DMS114 treated with DMSO at 0.1 percent for 48 hours (cell line): ENCODE data around the gene NECTIN4.

Source experiments
- DNase-seq: peaks from one replicate; lab custom pipeline; 2025; ENCODE audit not compliant: unreplicated experiment; lab: John Stamatoyannopoulos, UW

The NECTIN4 gene

DNA sequence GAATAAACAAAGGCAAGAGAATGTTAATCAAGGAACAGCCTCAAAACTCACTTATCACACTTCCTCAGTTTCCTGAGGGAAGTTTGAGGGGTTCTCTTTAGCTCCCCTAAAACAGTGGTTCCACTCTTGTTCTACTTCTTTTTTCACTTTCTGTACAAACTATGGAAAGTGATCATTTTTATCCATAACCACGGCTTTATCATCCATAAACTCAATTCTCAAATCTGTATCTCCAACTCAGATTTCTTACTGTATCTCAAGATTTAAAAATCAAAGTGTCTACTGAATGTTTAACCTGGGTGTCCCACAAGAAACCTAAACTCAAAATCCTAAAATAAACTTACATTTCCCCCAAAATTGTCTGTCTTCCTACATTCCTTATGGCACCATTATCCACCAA, 24.6 kb upstream of the NECTIN4 start:
- no peak for DNase-seq

DNA sequence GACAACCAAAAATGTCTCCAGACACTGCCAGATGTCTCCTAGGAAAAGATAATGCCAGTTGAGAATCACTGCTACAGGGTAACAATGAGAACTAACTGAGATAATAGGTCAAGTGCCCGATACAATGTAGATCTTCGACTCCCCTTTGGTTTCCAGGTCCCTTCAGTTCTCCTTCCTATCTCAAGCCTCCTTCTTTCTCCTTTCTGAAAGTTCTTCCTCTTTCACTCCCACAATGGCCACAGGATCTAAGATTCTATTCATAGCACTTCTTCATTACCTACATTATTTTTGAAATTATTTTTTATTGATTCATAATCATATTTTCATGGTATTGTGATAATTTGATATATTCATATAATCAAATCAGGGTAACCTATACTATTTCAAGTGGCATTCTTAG, 22.2 kb upstream of the NECTIN4 start:
- DNase-seq, result no peak

DNA sequence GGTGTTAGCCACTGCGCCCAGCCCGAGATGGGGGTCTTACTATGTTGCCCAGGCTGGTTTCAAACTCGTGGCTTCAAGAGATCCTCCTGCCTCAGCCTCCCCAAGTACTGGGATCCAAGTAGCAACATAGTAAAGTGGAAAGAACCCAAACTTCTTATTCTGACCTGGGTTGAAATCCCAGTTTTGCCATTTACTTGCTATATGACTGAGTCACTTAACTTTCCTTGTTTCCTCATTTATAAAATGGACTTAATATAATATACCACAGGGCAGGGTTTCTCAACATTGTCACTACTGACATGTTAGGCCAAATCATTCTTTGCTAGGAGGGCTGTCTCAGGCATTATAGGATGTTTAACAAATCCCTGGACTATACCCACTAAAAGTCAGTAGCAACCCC, 21.8 kb upstream of the NECTIN4 start:
- no peak for DNase-seq

DNA sequence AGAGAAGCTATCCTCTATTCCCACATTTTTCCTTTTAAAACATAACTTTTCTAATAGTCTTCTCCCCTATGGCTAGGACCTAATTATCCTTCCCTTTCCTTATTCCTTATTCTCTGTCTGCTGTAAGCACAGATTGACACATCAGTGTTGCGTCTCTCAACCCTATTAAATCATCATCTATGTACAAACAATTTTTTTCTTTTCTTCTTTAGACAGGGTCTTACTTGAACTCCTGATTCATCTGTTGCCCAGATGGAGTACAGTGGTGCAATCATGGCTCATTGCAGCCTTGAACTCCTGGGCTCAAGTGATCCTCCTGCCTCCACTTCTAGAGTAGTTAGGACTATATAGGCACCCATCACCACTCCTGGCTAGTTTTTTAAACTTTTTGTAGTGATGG, 17.1 kb upstream of the NECTIN4 start:
- DNase-seq, result no peak

DNA sequence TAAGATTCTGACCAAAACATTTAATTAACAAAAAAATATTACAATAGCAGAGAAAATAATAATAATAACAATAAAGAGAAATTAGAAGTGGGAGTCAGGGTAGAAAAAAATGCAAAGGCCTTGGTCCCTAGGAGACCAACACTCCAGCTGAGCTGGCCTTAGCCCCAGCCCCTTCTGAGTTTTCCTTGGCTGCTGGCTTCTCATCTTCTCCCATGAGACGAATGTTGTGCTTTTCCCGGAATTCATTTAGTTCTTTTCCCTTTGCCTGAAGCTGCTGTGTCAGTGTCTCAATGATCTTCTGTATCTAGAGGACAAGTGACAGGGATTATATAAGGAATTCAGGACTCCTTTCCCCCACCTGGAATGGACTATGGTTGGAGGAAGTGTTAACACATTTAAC, 11.2 kb upstream of the NECTIN4 start:
- no peak for DNase-seq

DNA sequence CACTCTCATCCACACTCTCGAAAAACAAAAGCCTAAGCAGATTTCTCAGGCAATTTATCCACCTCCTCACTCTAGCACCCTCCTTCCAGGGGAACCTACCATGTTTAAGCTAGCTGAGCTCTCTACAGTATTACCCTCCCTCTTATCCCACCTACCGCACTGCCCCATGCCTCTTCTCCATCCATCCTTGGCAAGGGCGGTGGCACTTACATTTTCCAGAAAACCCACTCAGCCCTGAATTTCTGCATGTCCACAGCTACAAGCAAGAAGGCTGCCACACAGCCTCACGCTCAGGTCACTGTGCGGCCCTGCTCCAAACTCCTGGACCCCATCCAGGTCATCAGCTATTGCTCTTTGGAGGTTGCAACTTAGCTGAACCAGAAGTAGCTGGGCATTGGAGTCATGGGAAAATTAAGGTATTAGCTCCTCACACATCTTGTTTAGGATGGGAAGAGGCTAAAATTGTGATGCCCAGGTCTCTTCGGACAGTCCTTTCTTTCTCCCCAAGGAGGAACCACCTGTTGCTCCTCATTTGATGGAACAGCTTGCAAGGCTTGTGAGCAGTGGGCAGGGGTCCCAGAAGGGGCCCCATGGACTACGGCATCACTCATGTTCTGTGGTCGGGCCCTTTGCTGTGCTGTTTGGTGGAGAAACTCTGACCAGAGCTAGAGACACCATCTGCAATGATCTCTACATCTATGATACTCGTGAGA, 9.9 kb upstream of the NECTIN4 start:
- DNase-seq, result peak; percentile 28

DNA sequence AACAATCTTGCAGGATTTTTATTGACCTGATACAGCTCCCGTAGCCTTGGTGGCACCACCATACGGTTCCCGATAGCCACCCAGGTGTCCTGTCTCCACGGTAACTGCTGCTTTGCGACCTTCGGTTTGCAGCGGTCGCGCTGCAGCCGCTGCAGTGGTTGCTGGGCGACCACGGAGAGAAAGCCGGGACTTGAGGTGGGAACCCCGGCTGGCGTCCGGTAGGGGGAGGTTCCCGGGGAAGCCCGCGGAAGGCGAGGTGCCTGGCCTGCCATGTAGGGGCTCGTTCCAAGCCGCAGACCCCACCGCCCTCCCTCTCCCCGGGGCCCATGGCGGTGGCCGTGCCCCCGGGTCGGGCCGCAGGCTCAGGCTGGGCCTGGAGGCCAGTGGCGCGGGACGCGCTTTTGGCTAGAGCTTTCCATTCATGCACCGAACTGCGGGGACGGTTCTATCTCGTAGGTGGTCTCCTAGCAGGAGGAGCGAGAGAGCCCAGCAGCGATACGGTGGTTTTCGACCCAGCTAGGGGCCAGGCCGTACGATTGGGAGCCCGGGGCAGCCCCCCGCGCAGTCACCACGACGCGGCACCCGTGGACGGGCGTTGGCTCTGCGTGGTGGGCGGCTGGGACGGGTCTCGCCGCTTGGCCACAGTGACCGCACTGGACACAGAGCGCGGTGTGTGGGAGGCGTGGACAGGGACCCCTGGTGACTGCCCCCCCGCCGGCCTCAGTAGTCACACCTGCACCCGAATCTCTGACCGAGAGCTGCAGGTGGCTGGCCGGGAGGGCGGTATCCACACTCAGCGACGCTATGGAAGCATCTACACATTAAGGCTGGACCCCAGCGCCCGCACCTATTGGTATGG, 9.1 kb upstream of the NECTIN4 start, which contains the start of gene KLHDC9:
TSS of gene KLHDC9 (plus strand) at position 152 of the 859 bp plus-strand sequence. CDS start at position 327, 175 bp downstream.
- DNase-seq, result peak; percentile 70

DNA sequence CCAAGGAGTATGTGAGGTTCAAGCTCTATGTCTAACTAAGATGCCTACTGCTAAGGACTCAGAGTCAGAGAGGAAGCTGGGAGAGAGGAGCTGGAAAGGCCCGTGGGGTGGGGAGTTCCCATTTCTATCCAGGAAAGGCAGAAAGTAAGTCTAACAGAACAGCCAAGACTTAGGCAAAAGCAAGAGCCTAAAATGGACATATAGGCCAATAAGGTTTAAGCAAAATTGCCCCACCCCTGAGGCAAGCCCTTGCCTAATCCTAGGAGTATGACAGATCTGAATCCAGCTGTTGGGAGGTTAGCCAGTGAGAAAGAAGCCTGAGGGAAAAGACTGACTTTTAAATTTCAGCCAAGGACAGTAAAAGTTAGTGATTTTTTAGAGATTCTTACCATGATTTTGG, 7.2 kb upstream of the NECTIN4 start:
- no peak for DNase-seq

DNA sequence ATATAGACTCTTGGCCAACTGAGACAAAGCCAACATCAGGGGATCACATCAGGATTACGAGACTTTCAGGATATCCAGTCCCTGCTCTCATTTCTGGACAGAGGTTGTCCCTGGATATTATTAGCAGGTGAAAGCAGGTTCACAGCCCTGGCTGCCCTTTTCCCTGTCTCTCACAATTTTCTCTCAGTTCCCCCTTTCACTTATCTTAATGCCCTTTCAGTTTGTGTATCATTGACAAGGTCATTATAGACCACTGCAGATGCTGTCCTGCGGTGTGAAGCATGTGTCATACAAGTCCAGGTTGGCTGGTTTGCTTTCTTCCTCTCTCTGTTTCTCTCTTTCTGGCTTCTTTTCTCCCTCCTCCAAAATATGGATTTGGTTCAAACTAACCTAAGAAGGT, 6.7 kb upstream of the NECTIN4 start:
- DNase-seq, result no peak

DNA sequence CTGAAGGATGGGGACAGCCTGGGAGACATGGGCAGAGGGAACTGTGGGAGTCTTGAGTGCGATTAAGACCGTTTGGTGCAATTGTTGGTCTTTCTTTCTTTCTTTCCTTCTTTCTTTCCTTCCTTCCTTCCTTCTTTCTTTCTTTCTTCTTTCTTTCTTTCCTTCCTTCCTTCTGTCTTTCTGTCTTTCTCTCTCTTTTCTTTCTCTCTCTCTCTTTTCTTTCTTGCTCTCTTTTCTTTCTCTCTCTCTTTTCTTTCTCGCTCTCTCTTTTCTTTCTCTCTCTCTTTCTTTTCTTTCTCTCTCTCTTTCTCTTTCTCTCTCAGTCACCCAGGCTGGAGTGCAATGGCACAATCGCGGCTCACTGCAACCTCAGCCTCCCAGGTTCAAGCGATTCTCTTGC, 5.9 kb upstream of the NECTIN4 start:
- no peak for DNase-seq

DNA sequence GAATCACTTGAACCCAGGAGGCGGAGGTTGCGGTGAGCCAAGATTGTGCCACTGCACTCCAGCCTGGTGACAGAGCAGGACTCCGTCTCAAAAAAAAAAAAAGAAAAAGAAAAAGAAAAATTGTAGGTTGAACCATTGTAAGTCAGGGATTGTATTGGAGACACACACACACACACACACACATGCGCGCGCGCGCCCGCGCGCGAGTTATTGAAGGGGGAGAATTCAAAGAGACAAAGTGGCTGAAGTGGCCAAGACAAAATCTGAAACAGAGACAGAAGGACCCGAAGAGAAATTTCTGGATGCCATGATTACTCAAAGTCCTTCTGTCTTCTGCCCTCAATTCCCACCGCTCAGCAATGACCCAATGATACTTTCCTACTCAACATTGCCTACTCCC, 5.1 kb upstream of the NECTIN4 start:
- no peak for DNase-seq

DNA sequence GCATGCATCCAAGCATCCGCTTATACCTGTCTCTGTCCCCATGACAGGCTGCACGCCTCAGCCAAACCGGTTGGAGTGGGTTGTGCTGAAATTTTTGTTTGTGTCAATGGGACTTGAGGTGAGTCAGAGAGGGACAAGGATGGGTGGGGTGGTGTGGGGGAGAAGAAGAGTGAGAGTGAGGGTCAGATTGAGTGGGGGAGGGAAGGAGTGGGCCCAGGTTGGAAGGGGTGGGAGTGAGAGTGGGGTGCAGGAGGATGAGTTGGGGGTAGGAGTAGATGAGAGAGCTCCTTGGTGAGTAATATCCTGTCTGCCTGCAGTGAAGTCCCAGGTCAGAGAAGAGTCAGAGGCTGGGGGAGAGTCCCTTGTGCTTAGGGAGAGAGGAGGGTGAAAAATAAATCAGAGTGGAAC, 3.3 kb upstream of the NECTIN4 start:
- no peak for DNase-seq

DNA sequence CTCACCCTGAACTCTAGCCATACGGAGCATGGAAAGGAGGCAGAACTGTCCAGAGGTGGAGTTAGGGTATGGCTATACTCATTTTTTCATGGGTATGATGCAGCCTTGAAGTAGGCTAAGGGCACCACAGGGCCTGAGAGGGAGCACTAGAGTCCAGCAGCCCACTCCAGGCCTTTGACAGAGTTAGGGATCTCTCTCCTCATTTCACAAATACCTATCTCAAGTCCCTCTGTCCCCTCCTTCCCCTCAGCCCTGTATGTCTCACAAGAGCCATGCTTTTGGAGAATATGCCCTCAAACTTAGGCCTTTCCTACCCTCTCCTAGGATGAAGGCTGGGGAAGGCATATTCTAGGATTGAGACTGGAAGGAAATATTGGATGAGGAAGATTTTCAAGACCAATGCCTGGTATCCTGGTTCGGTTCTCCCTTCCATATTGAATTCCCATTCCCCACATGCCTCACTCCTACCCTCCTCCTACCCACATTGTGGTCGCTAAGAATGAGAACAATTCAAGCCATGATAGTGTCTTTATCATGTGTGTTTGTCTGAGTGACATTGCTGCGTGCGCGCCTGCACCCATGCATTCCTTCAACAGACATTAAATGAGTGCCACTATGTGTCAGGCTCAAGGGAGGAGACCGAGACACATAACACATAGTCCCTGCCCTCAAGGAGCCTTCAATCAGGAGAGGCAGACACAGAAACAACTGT, 2.6 kb upstream of the NECTIN4 start:
- DNase-seq, result no peak

DNA sequence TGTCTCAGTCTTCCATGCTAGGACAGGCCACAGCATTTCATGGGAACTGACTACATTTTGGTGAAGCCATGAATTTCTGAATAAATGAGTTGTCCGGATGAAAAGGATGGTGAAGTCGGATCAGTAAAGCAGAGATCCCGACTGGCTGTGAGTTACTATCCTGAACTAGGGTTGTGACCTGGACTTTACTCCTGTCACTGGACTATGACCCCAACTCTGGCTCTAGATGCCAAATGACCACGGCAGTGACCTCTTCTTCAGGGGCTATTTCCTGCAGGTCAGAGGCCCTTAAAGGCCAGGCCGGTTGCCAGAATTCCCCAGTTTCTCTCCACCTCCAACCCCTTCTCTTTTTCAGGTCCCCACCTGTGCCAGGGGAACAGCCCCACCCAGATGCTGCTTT, 1.7 kb upstream of the NECTIN4 start:
- DNase-seq, result no peak

DNA sequence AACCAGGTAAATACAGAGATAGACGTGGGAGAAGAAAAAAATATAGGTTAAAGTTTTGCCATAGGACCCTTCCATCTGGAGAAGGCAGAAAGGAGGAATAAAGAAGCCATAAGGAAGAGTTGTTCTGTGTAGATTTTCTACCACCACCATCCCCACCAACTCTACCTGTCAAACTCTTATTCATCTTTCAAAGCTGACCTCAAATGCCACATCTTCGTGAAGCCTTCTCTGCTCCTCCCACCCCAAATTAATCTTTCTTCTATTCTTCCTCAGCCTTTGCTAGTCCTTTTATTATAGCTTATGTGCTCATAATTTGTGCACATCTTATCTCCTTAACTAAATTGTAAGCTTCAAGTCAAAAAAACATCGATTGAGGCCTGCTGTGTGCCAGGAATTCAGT, 1.3 kb upstream of the NECTIN4 start:
- no peak for DNase-seq

DNA sequence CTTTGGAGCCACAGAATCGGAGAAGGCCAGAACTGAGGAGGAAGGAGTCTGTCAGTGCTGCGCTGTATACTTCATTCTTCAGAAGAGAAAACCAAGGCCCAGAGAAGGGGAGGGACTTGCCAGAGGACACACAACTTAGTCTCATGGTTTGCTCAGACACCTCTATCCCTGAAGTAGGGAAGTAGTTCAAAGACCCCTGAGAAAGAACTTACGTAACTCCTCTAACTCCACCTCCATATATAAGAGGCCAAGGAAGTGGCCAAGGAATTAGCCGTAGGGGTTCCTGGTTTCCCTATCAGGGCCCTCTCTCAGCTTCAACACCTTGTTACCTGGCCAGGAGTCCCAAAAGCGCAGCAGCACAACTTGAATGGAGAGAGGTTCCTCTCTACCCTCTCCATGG, 580 bp upstream of the NECTIN4 start:
- DNase-seq, result no peak

DNA sequence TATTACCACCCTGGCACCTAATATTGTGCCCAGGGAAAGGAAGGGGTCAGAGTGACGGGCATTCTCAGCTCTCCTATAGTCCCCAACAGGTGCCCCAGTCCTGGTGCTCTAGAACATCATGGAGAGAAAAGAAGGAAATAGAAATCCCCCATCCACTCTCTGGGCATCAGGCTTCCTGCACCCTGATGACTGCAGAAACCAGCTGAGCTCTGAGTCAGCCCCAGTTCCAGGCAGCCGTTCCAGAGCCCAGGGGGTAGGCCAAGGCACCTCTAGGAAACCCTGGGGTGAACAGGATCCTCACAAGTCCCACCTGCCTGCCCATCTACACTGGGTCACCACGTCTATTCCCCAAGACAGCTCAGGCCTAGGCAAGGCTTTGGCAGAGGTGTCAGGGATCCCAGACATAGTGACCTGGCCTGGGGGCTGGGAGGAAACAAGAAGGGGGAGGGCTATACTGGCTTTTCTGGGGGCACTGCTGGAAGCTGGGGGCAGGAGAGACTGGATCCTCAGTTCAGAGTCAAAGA, 709 bp downstream of the NECTIN4 start:
- DNase-seq, result no peak

DNA sequence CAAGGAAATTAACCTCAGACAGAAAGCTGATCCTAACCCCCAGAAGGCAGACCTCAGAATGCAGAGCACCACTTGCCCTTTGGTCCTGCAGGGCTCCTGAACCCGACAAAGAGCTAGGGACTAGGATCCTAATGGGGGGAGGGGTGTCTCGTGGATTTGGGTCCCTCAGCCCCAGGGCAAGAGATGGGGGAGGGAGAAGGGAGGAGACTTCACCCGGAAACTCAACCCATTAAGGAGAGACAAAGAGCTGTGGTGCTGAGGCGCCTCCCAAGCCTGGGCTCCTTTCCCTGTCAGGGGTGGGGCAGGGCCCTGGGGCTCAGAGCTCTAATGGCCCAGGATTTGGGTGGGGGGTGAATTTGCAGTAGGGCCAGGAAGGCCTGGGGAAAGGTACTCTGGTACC, 2.9 kb downstream of the NECTIN4 start:
- no peak for DNase-seq

DNA sequence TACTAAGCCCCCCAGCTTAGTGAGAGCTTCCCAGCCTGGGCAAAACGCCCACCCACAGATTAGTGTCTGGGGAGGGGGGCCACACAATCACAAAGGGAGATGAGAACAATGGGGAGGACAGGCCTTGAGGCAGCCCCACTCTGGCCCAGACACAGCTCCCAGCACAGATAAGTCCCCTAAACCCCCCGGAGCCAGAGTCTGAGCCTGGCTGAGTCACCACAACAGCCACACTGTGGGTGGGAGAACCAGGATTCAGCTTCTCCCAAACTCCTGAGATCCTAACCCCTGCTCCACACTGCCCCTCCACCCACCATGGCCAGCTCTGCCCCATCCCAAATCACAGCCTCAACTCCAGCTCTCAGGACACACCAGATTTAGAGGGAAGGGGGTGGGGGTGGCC, 4.2 kb downstream of the NECTIN4 start:
- no peak for DNase-seq

DNA sequence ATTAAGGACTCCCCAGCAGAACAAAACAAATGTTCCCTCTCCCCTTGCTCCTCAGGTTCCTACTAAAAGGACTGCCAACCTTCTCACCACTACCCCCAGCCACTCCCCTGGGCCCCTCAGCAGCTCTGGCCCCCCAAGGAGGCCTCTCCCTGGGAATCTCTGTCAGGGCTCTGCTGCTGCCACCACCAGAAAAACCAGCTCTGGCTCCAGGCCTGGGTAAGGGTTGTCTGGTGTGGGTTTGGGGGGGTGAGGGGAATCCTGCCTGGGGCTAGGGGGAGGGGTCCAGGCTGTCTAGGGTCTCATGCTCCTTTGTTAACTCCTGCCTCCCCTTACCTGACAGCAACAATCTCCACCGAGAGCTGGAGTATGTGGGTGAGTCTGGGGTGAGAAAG, 4.8 kb downstream of the NECTIN4 start:
- no peak for DNase-seq

DNA sequence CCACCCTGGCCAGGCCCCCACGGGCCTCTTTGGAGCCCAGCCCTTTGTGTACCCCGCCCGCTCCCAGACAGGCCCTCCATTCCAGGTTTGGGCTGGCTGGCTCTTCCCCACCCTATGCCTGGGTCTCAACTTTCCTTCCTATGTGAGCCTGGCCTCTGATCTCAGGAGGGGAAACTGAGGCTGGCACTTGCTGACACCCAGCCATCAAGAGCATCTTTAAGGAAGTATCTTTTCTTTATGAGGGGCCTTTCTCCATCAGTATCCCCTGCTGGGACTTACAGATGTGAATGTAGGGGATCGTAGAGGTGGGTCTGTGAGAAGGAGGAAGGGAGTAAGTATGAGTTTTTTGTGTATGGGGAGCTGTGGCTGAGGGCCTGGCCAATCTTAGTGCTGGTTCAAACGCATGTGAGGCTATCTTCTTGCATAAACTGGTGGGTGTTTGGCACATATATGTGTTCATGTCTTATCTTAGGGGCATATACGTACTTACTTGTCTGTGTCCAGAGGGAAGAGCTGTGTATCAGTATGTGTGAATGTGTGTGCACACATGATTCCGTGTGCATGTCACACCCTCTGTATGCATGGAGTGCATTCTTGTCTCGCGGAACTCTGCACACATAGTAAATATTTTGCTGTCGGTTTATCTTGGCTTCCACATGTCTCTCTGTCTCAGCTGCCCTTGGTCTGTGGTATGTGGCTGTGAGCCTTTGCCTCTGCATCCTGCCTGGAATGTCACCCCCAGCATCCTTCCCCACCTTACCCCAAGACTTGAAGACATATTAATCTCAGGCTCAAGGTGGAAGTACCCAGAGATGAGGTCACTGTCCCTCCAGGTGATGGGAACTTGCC, 5.4 kb downstream of the NECTIN4 start:
- no peak for DNase-seq
